ENCODE data around the gene TTLL10.
A peak's percentile ranks its signal among the peaks of the same experiment; 100 is the strongest.

The TTLL10 gene

DNA sequence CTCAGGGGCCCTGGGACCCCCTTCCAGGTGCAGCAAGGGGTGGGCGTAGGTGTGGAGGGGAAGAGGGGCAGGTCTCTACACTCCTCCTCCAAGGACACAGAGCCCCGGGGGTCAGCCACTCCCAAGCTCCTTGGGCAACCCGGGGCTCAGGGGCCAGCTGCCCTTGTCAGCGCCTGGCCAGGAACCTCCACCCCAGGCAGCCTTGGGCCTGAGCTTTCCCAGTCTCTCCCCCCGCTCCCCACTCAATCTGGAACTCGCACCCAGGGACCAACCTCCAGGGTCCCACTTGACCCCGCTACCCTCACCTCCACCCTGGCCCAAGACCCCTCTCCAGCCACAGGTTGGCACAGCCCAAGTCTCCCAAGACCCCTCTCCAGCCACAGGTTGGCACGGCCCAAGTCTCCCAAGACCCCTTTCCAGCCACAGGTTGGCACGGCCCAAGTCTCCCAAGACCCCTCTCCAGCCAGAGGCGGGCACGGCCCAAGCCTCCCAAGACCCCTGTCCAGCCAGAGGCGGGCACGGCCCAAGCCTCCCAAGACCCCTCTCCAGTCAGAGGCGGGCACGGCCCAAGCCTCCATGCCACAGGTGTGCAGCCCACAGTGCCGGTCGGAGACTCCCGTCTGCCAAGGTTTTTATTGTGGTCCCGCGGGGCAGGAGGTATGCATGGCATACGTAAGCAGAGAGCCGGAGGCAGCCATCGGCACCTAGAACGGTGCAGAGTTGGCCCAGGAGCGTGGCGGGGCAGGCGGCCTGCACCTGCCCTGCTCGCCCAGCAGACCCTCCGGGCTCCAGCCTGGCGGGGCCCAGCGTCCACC lies 37.3 kb downstream of the TTLL10 start:
- DNase-seq (ENCODE audit: low read depth) = no peak
- no peak overlapping the region for H3K4me3 ChIP-seq (ENCODE audit: low read depth, low read length)
- TF ChIP-seq, protein P1, sequence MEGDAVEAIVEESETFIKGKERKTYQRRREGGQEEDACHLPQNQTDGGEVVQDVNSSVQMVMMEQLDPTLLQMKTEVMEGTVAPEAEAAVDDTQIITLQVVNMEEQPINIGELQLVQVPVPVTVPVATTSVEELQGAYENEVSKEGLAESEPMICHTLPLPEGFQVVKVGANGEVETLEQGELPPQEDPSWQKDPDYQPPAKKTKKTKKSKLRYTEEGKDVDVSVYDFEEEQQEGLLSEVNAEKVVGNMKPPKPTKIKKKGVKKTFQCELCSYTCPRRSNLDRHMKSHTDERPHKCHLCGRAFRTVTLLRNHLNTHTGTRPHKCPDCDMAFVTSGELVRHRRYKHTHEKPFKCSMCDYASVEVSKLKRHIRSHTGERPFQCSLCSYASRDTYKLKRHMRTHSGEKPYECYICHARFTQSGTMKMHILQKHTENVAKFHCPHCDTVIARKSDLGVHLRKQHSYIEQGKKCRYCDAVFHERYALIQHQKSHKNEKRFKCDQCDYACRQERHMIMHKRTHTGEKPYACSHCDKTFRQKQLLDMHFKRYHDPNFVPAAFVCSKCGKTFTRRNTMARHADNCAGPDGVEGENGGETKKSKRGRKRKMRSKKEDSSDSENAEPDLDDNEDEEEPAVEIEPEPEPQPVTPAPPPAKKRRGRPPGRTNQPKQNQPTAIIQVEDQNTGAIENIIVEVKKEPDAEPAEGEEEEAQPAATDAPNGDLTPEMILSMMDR (conservative IDR thresholded peaks at IDR 0.05; ENCODE audit: low read depth, low read length) = no peak

DNA sequence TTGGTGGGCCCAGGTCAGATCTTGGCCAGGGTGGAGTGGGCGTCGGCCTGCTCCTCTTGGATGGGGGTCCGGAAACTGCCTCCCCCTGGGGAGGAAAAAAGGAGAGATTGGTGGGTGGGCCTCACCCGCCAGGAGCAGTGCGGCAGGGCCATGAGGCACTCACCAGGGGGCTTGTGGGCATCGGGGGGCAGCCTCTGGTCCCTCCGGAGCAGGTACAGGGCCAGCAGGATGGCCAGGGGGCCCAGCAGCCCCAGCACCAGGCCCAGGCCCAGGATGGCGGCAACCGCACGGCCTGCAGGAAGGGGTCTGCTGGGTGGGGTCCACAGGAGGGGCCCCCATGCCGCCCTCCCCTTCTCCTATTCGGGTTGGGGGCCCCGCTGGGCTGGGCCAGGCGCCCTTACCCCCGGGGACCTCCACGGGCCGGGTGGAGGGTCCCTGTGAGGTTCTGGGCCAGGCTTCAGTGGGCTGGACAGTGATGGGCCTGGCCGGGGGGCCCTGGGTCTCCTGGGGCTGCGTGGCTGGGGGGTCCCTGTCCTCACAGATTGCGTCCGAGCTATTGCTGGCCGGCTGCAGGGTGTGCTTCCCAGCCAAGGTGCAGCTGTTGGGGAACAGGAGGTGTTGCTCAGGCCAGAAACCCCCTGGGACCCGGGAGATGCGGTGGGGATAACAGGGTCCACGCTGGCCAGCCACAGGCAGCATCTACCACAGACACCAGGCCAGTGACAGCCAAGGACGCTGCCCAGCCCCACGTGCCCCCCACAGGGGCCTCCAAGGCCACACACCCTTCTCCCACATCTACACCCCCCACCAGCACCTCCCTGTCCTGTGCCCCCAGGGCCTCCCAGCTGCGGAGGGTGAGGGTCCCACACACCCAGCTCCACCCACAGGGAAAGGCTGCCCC lies 38.1 kb downstream of the TTLL10 start:
- H3K4me3 ChIP-seq (ENCODE audit: low read depth, low read length) = no peak overlapping the region
- DNase-seq (ENCODE audit: low read depth) = no peak
- TF ChIP-seq, protein P1 (conservative IDR thresholded peaks at IDR 0.05; ENCODE audit: low read depth, low read length) = no peak

DNA sequence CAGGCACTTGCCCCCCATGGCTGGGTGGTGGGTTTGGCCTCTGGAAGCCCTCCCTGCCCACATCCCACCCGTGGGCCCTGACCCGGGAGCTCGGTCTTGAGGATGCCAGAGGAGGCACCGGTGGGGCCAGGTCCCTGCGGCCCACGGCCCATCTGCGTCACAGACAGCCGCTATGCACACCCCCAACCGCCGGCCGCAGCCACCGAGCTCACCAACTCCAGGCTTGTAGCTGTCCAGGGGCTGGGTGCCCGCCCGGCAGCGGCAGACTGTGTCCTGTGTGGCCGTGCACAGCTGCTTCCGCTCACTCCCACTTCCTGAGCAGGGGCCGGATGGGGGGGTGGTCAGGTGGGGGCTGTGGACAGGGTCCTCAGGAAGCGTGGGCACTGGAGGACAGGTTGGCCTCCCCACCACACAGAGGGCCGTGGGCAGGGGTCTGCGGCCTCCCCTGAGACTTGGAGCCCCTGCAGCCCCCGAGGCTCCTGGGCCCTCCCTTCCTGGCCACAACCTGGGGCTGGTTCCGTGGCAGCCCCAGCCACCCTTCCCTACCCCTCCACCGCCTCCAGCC lies 39.2 kb downstream of the TTLL10 start:
- no peak for DNase-seq (ENCODE audit: low read depth)
- TF ChIP-seq, protein P1 (conservative IDR thresholded peaks at IDR 0.05; ENCODE audit: low read depth, low read length) = no peak
- H3K4me3 ChIP-seq (ENCODE audit: low read depth, low read length) = no peak overlapping the region

DNA sequence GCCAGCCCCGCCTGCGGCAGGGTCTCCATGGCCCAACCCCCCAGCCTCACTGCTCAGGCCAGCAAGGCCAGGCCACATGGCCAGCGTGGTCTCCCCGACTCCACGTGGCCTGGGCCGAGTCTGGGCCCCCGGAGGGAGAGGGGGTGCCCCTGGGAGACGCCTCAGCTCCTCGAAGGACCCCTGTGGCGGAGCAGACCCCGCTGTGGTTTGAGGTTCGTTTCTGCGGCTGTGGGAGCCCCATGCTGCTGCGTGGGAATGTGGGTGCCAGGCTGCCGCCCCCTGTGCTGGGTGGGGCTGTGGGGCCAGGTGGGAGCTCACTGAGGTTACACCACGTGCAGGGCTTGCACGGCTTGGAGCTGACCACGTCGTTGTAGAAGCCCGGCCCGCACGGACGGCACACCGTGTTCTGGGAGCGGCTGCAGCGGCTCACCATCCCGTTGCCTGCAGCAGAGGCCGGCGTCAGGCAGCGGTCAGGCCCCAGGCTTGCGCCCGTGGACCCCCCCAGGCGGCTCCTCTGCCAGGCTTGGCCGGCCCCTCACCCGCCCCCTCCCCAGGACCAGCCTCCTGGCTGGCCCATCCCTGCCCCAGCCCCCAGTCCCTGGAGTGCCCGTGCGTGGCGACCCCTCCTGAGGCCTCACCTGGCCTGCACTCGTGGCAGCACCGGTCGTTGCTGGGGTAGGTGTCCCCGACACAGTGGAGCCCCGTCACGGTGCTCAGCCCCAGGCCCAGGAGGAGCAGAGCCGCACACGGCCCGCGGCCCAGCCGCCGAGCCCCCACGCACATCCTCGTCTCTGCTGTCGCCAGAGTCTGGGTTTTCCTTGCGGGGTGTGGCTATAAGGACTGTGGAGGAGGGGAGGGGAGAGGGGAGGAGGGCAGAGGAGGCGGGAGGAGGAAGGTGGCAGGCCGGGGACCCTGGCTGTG lies 39.9 kb downstream of the TTLL10 start, which contains the start of gene TNFRSF4:
TSS of gene TNFRSF4 (minus strand) at position 809 of the 921 bp plus-strand sequence. CDS start at position 783, 26 bp downstream.
- no peak within 1 kb of the TSS for H3K4me3 ChIP-seq (ENCODE audit: low read depth, low read length)
- DNase-seq (ENCODE audit: low read depth) = no peak
- TF ChIP-seq, protein P1 (conservative IDR thresholded peaks at IDR 0.05; ENCODE audit: low read depth, low read length) = no peak

DNA sequence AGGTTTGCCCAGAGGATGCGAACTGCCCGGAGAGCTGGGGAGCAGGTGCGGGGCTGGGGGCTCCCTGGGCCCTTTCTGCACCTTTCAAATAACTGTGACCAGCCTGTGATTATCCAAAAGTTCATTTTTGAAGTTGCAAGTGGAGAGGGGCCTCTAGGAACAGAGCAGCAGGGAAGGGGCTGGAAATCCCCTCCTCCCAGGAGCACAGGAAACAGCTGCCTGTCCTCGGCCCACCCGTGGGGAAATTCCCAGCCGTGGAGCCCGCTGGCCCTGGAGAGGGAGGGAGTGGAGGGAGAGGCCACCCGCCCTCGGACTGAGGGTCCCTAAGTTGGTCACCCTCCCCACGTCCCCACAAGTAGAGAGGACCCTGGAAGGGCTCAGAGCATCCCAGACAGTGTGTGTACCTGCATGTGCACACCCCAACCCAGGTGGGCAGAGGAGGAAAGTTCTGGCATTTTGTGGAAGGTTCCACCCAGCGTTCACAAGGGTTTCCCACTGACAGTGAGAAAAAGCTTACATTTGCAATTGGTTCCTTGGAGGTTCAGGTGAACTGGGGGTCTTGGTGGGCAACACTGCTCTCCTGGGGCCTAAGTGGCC lies 41.5 kb downstream of the TTLL10 start:
- TF ChIP-seq, protein P1 (conservative IDR thresholded peaks at IDR 0.05; ENCODE audit: low read depth, low read length) = no peak
- peak; percentile 22 for DNase-seq (ENCODE audit: low read depth)
- no peak overlapping the region for H3K4me3 ChIP-seq (ENCODE audit: low read depth, low read length)

Measured in choroid plexus epithelial cell (primary cell).